Central memory CD8-positive, alpha-beta T cell (primary cell): ENCODE results near the gene CFAP61.

ENCODE experiments used
- ATAC-seq: fragments of 150-1000 bp; cut with Tn5 transposase; replicated peaks from 2 replicates; pipeline ENCODE4 v1.10.0; 2022; ENCODE audit warnings: mild to moderate bottlenecking, moderate FRiP score, moderate number of reproducible peaks; ENCODE audit not compliant: poor library complexity, severe bottlenecking; ENCODE audit errors: extremely low read depth
- DNase-seq, 2 donors: peaks; one replicate each; pipeline ENCODE4 v3.0.0; 2021; ENCODE audit warnings: low spot score in 2 of 2
- H3K27ac Mint-ChIP-seq: one replicate; pipeline ENCODE4 v1.8.0; 2022; ENCODE audit warnings: low read depth, mild to moderate bottlenecking, moderate library complexity, mixed read lengths
- H3K27me3 Mint-ChIP-seq: one replicate; pipeline ENCODE4 v1.8.0; 2022; ENCODE audit warnings: mixed read lengths
- H3K36me3 Mint-ChIP-seq: one replicate; pipeline ENCODE4 v1.8.0; 2022; ENCODE audit warnings: mild to moderate bottlenecking, moderate library complexity, mixed read lengths; ENCODE audit not compliant: insufficient read depth
- H3K4me1 Mint-ChIP-seq: one replicate; pipeline ENCODE4 v1.8.0; 2022; ENCODE audit warnings: mixed read lengths
- H3K4me3 Mint-ChIP-seq: one replicate; pipeline ENCODE4 v1.8.0; 2022; ENCODE audit warnings: mild to moderate bottlenecking, moderate library complexity, mixed read lengths
- H3K9me3 Mint-ChIP-seq: one replicate; pipeline ENCODE4 v1.8.0; 2022; ENCODE audit warnings: mixed read lengths

Gene CFAP61

GRCh38 chr20:20246996-20247633 is 194.8 kb downstream of the CFAP61 start:
- no peak for ATAC-seq
- H3K27me3 Mint-ChIP-seq: peaks cover 33% of the 10 kb centered on the region
- no peaks in the 10 kb centered on the region for H3K36me3 Mint-ChIP-seq
- no peaks in the 10 kb centered on the region for H3K4me1 Mint-ChIP-seq
- no peaks in the 10 kb centered on the region for H3K9me3 Mint-ChIP-seq
- no peak for DNase-seq
- no peak overlapping the region for H3K27ac Mint-ChIP-seq
- H3K4me3 Mint-ChIP-seq: no peak overlapping the region

GRCh38 chr20:20248620-20249200 is 196.4 kb downstream of the CFAP61 start:
- no peak for ATAC-seq
- Mint-ChIP-seq H3K27ac (no peak overlapping the region), H3K9me3 (no peaks in the 10 kb centered on the region), H3K27me3 (peaks cover 24% of the 10 kb centered on the region), H3K36me3 (no peaks in the 10 kb centered on the region), H3K4me1 (no peaks in the 10 kb centered on the region), H3K4me3 (no peak overlapping the region)
- no peak for DNase-seq

GRCh38 chr20:20251317-20251716 is 199.0 kb downstream of the CFAP61 start:
- ATAC-seq (no peak), DNase-seq (no peak)
- no peaks in the 10 kb centered on the region for H3K9me3 Mint-ChIP-seq
- H3K4me3 Mint-ChIP-seq: no peak overlapping the region
- H3K27ac Mint-ChIP-seq: no peak overlapping the region
- H3K36me3 Mint-ChIP-seq: no peaks in the 10 kb centered on the region
- peaks cover 49% of the 10 kb centered on the region for H3K27me3 Mint-ChIP-seq
- H3K4me1 Mint-ChIP-seq: no peaks in the 10 kb centered on the region

- Mint-ChIP-seq H3K4me3 (no peak overlapping the region), H3K9me3 (no peaks in the 10 kb centered on the region), H3K4me1 (no peaks in the 10 kb centered on the region), H3K36me3 (no peaks in the 10 kb centered on the region), H3K27ac (no peak overlapping the region), H3K27me3 (peaks cover 50% of the 10 kb centered on the region)
- ATAC-seq (no peak), DNase-seq (no peak)
Measured at GRCh38 chr20:20251836-20252235, 199.5 kb downstream of the CFAP61 start.

GRCh38 chr20:20253039-20253743 is 200.9 kb downstream of the CFAP61 start:
- DNase-seq (no peak), ATAC-seq (no peak)
- Mint-ChIP-seq H3K4me1 (no peaks in the 10 kb centered on the region), H3K27me3 (peaks cover 45% of the 10 kb centered on the region), H3K9me3 (no peaks in the 10 kb centered on the region), H3K27ac (no peak overlapping the region), H3K4me3 (no peak overlapping the region), H3K36me3 (no peaks in the 10 kb centered on the region)

GRCh38 chr20:20253744-20254330 is 201.5 kb downstream of the CFAP61 start:
- Mint-ChIP-seq H3K9me3 (no peaks in the 10 kb centered on the region), H3K27ac (no peak overlapping the region), H3K27me3 (peaks cover 50% of the 10 kb centered on the region), H3K4me3 (no peak overlapping the region), H3K36me3 (no peaks in the 10 kb centered on the region), H3K4me1 (no peaks in the 10 kb centered on the region)
- ATAC-seq (no peak), DNase-seq (no peak)

- no peak for ATAC-seq
Measured at GRCh38 chr20:20255099-20255498, 202.8 kb downstream of the CFAP61 start.

GRCh38 chr20:20259533-20259932 is 207.2 kb downstream of the CFAP61 start:
- Mint-ChIP-seq H3K4me1 (no peaks in the 10 kb centered on the region), H3K9me3 (no peaks in the 10 kb centered on the region), H3K27me3 (peaks cover 46% of the 10 kb centered on the region), H3K36me3 (no peaks in the 10 kb centered on the region), H3K4me3 (no peak overlapping the region), H3K27ac (no peak overlapping the region)
- ATAC-seq (no peak), DNase-seq (no peak)

More at GRCh38 chr20:20255099-20255498, 202.8 kb downstream of the CFAP61 start:
- H3K27ac Mint-ChIP-seq: no peak overlapping the region
- H3K36me3 Mint-ChIP-seq: no peaks in the 10 kb centered on the region
- DNase-seq: no peak
- no peaks in the 10 kb centered on the region for H3K4me1 Mint-ChIP-seq
- H3K27me3 Mint-ChIP-seq: peaks cover 39% of the 10 kb centered on the region
- no peaks in the 10 kb centered on the region for H3K9me3 Mint-ChIP-seq
- H3K4me3 Mint-ChIP-seq: no peak overlapping the region

- ATAC-seq (no peak), DNase-seq (no peak)
- H3K9me3 Mint-ChIP-seq: no peaks in the 10 kb centered on the region
- no peak overlapping the region for H3K27ac Mint-ChIP-seq
- H3K36me3 Mint-ChIP-seq: no peaks in the 10 kb centered on the region
- no peaks in the 10 kb centered on the region for H3K4me1 Mint-ChIP-seq
- no peak overlapping the region for H3K4me3 Mint-ChIP-seq
- peaks cover 29% of the 10 kb centered on the region for H3K27me3 Mint-ChIP-seq
Measured at GRCh38 chr20:20261159-20261558, 208.8 kb downstream of the CFAP61 start.

GRCh38 chr20:20265210-20265609 is 212.9 kb downstream of the CFAP61 start:
- Mint-ChIP-seq H3K36me3 (no peaks in the 10 kb centered on the region), H3K4me1 (no peaks in the 10 kb centered on the region)

GRCh38 chr20:20266552-20266951 is 214.2 kb downstream of the CFAP61 start:
- DNase-seq (no peak), ATAC-seq (no peak)
- Mint-ChIP-seq H3K4me3 (no peak overlapping the region), H3K36me3 (no peaks in the 10 kb centered on the region), H3K27ac (peak overlapping the region; percentile 12), H3K9me3 (no peaks in the 10 kb centered on the region), H3K4me1 (no peaks in the 10 kb centered on the region), H3K27me3 (peaks cover 33% of the 10 kb centered on the region)

More at GRCh38 chr20:20265210-20265609, 212.9 kb downstream of the CFAP61 start:
- H3K4me3 Mint-ChIP-seq: no peak overlapping the region
- no peaks in the 10 kb centered on the region for H3K9me3 Mint-ChIP-seq
- ATAC-seq (no peak), DNase-seq (no peak)
- no peak overlapping the region for H3K27ac Mint-ChIP-seq
- peaks cover 29% of the 10 kb centered on the region for H3K27me3 Mint-ChIP-seq

GRCh38 chr20:20267685-20268370 is 215.5 kb downstream of the CFAP61 start:
- no peaks in the 10 kb centered on the region for H3K4me1 Mint-ChIP-seq
- no peak overlapping the region for H3K4me3 Mint-ChIP-seq
- DNase-seq (no peak), ATAC-seq (no peak)
- H3K27me3 Mint-ChIP-seq: peaks cover 27% of the 10 kb centered on the region
- H3K27ac Mint-ChIP-seq: no peak overlapping the region
- H3K36me3 Mint-ChIP-seq: no peaks in the 10 kb centered on the region
- no peaks in the 10 kb centered on the region for H3K9me3 Mint-ChIP-seq
